Kidney (tissue), 14 donors: ENCODE data around the gene COX7A2L. TPM values are rescaled to one million over a fixed set of nuclear protein-coding genes. Genes with fewer than 3 reads are reported as not detected.
"Not testable (repeated sequence)": the region's sequence is repeated elsewhere in the genome, so short reads cannot be mapped to it uniquely, and the experiment has no call there.

ENCODE experiments used
- DNase-seq, 5 donors: peaks; one replicate each; pipeline ENCODE4 v3.0.0-alpha.2; 2013 to 2020
- FAIRE-seq: peaks from 2 replicates; lab custom pipeline; 2012; peaks lifted over from hg19 to GRCh38; lab: Jason Lieb, UNC
- H3K27ac ChIP-seq, 2 donors: one replicate each; pipeline ENCODE4 v1.7.0; 2013; ENCODE audit warnings: low read depth in 2 of 2, low read length in 2 of 2, inconsistent platforms in 1 of 2
- H3K27me3 ChIP-seq: one replicate; pipeline ENCODE4 v1.7.1; 2013; ENCODE audit warnings: low read length, inconsistent platforms; ENCODE audit not compliant: control insufficient read depth, insufficient read depth
- H3K36me3 ChIP-seq, 3 donors: one replicate each; pipeline versions ENCODE4 v1.7.0 to v1.7.1; 2013; ENCODE audit warnings: low read length in 3 of 3, control low read depth in 1 of 3, inconsistent platforms in 1 of 3; ENCODE audit not compliant: insufficient read depth in 3 of 3, control insufficient read depth in 2 of 3
- H3K4me1 ChIP-seq, 3 donors: one replicate each; pipeline versions ENCODE4 v1.7.0 to v1.7.1; 2013; ENCODE audit warnings: low read length in 3 of 3, inconsistent platforms in 1 of 3, low read depth in 1 of 3; ENCODE audit not compliant: control insufficient read depth in 2 of 3, insufficient read depth in 2 of 3
- H3K4me3 ChIP-seq, 3 donors: one replicate each; pipeline versions ENCODE4 v1.7.0 to v1.8.1; 2013; ENCODE audit warnings: low read length in 3 of 3, control low read depth in 1 of 3, inconsistent platforms in 1 of 3
- H3K9ac ChIP-seq, 3 donors: one replicate each; pipeline versions ENCODE4 v1.7.0 to v1.7.1; 2013; ENCODE audit warnings: low read length in 3 of 3, control low read depth in 1 of 3, inconsistent platforms in 1 of 3
- H3K9me3 ChIP-seq, 3 donors: one replicate each; pipeline versions ENCODE4 v1.7.0 to v1.7.1; 2013; ENCODE audit warnings: low read length in 3 of 3, control low read depth in 1 of 3, inconsistent platforms in 1 of 3; ENCODE audit not compliant: control insufficient read depth in 2 of 3, insufficient read depth in 1 of 3
- intact Hi-C: fragments of 100-400 bp; cut with DNase I; formaldehyde crosslinking; loops from one replicate; pipeline ENCODE4 v1.11.1; 2022
- polyA plus RNA-seq: library from polyadenylated mRNA; stranded (reverse); fragments of 350-450 nt; fragmentation: Illumina TruSeq; extraction: RNeasy Lipid Tissue Mini Kit (QIAGEN cat#74804); gene quantifications from one replicate; pipeline ENCODE4 v1.2.3, GENCODE V29; 2014; ENCODE audit warnings: low read depth, low replicate concordance; ENCODE audit not compliant: insufficient read depth
- total RNA-seq: library from RNA; stranded (reverse); fragmentation: NEBNext Ultra II Directional; extraction: Animal tissue kit (Norgen Biotek cat#: 25700); gene quantifications from one replicate; pipeline ENCODE4 v1.2.1, GENCODE V29; 2021
- TF ChIP-seq, protein P1 (sequence below): IDR thresholded peaks from 3 replicates; pipeline ENCODE4 v1.5.1; 2012; ENCODE audit warnings: mild to moderate bottlenecking, moderate library complexity, borderline replicate concordance; ENCODE audit not compliant: insufficient read depth; ENCODE audit errors: extremely low read depth
- donor health status: control.
- donor health status: control.
- donor health status: control.
- donor health status: control.
- donor health status: control.
- donor health status: DM: yes; HTN: yes; CAD: no.
- donor health status: Normal renal cell carcinoma (clear cell type).

COX7A2L gene
- total and polyA plus RNA-seq, 2 donors from 2014 or later = 90.2 to 321 TPM

DNA sequence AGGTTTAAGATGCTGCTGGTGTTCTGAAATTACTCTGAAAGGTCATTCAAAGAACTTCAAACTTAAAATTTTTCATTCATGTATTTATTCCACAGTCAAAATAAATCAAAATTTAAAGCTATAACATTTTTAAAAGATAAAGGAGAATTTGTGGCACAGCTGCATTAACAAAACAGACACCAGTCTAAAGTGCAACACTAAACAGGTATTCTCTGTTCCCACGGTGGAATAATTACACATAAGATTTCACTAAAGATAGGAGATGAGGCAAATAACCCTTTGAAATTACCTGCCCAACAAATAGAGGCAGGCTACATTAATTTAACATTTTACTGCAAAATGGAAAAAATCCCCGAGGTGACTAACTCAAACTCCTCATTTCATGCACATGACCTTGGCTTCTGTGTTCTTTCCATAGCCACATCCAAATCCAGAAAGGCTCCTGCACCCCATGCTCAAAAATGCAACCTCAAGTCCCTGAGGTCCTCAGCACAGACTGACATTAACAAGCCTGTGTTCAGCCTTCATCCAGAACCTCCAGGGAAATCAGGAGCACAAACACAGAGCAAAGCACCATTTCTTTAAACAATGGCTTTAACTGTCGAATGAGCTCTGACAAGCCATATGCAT lies 10.5 kb downstream of the COX7A2L start:
- Histone ChIP-seq H3K27me3 (no peaks in the 10 kb centered on the region), H3K4me1 (peaks cover 0 to 7% (median 0%) of the 10 kb centered on the region in 3 donors), H3K27ac (no peak overlapping the region), H3K9ac (no peak overlapping the region), H3K9me3 (no peaks in the 10 kb centered on the region), H3K36me3 (peaks cover 0 to 7% (median 3%) of the 10 kb centered on the region in 3 donors), H3K4me3 (no peak overlapping the region)
- TF ChIP-seq, protein P1, sequence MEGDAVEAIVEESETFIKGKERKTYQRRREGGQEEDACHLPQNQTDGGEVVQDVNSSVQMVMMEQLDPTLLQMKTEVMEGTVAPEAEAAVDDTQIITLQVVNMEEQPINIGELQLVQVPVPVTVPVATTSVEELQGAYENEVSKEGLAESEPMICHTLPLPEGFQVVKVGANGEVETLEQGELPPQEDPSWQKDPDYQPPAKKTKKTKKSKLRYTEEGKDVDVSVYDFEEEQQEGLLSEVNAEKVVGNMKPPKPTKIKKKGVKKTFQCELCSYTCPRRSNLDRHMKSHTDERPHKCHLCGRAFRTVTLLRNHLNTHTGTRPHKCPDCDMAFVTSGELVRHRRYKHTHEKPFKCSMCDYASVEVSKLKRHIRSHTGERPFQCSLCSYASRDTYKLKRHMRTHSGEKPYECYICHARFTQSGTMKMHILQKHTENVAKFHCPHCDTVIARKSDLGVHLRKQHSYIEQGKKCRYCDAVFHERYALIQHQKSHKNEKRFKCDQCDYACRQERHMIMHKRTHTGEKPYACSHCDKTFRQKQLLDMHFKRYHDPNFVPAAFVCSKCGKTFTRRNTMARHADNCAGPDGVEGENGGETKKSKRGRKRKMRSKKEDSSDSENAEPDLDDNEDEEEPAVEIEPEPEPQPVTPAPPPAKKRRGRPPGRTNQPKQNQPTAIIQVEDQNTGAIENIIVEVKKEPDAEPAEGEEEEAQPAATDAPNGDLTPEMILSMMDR = no peak
- FAIRE-seq (no peak), DNase-seq (no peak)
- intact Hi-C loops = no loop called here

DNA sequence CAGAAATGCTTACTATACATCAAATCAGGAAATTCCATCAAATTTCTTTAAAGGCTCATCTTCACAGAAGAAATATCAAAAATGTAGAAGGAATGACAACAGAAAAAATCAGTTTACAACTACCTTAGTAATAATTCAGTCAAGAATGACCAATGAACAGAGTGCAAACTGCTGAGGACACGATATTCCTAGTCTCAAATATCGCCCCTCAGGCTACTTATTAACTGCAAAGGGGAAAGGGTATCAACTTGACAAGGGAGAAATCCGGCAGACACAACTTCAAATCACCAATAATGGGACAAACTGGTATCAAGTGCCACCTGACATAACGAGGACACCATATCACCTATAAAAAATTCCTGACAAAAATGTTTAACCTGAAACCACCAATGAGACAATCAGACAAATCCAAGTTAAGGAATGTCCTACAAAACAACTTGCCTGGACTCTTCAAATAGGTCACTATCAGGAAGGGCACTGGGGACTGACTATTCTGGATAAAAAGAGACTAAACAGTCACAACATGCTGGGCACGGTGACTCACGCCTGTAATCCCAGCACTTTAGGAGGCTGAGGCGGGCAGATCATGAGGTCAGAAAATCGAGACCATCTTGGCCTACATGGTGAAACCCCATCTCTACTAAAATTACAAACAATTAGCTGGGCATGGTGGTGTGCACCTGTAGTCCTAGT lies 12.8 kb downstream of the COX7A2L start:
- FAIRE-seq (no peak), DNase-seq (no peak)
- Histone ChIP-seq H3K36me3 (peaks cover 0 to 8% (median 3%) of the 10 kb centered on the region in 3 donors), H3K27me3 (no peaks in the 10 kb centered on the region), H3K4me3 (no peak overlapping the region), H3K27ac (no peak overlapping the region), H3K9me3 (no peaks in the 10 kb centered on the region), H3K9ac (no peak overlapping the region), H3K4me1 (peaks cover 0 to 6% (median 0%) of the 10 kb centered on the region in 3 donors)
- TF ChIP-seq, protein P1 = no peak
- intact Hi-C loops = no loop called here

DNA sequence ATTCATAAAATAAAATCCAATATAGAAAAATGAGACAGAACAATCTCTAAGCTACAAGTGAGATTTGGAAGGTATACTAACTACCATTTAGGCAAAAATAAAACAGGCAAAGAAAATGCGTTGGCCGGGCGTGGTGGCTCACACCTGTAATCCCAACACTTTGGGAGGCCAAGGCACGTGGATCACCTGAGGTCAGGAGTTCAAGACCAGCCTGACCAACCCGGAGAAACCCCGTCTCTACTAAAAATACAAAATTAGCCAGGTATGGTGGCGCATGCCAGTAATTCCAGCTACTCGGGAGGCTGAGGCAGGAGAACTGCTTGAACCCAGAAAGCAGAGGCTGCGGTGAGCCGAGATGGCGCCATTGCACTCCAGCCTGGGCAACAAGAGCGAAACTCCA lies 13.5 kb downstream of the COX7A2L start:
- peaks cover 0 to 12% (median 6%) of the 10 kb centered on the region in 3 donors for H3K4me1 ChIP-seq
- H3K36me3 ChIP-seq, H3K27ac ChIP-seq, H3K9ac ChIP-seq, H3K9me3 ChIP-seq, H3K4me3 ChIP-seq, intact Hi-C loops, H3K27me3 ChIP-seq, FAIRE-seq, DNase-seq: not testable (repeated sequence)

DNA sequence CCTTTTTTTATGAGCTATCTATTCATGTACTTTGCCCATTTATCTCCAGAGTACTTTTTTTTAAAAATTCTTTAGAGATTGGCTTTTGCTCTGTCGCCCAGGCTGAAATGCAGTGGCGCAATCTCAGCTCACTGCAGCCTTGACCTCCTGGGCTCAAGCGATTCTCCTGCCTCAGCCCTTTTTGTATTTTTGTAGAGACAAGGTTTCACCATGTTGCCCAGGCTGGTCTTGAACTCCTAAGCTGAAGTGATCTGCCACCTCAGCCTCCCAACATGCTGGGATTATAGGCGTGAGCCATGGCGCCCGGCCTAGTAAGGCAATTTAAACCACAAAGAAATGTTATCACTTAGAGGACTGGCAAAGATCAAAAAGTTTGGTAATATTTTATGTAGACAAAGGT lies 14.2 kb downstream of the COX7A2L start:
- H3K4me1 ChIP-seq = peaks cover 0 to 19% (median 13%) of the 10 kb centered on the region in 3 donors
- intact Hi-C loops, H3K9ac ChIP-seq, H3K36me3 ChIP-seq, H3K27ac ChIP-seq, H3K27me3 ChIP-seq, H3K9me3 ChIP-seq, H3K4me3 ChIP-seq, DNase-seq, FAIRE-seq: not testable (repeated sequence)
